SK-N-SH (cell line): ENCODE results near the gene OTOP3. TPM values are rescaled to one million over a fixed set of nuclear protein-coding genes. Genes with fewer than 3 reads are reported as not detected.

Experiments used
- CTCF ChIA-PET: fragments of 300-600, 350-600 bp; formaldehyde crosslinking; extraction: SDS; loops from one replicate; lab custom pipeline; 2021; lab: Yijun Ruan, JAX
- POLR2A ChIA-PET: fragments of 350-600 bp; sonication (Branson Sonifier 250); formaldehyde crosslinking; extraction: SDS; loops from one replicate; lab custom pipeline; 2020; ENCODE audit warnings: antibody characterized with exemption, inconsistent platforms; lab: Yijun Ruan, JAX
- DNase-seq: peaks from one replicate; pipeline ENCODE4 v3.0.0; 2012
- H2AFZ ChIP-seq: fragments of 200-600 bp; sonication (generic); 2 replicates; pipeline ENCODE4 v1.8.1; 2016; ENCODE audit warnings: antibody characterized with exemption, mild to moderate bottlenecking, low read depth
- H3F3A ChIP-seq: fragments of 200-600 bp; sonication (generic); replicated peaks from 2 replicates; pipeline ENCODE3; 2016; ENCODE audit warnings: antibody characterized with exemption, mild to moderate bottlenecking; ENCODE audit not compliant: insufficient read depth
- H3K27ac ChIP-seq, 2 experiments: fragments of 200-500 bp in 1 of 2; fragments of 200-600 bp in 1 of 2; sonication (Bioruptor generic) in 1 of 2; sonication (generic), shearing (Covaris generic) in 1 of 2; 2 replicates each; pipeline versions ENCODE4 v1.5.1 to v1.6.1; 2014 to 2016; ENCODE audit warnings: low read depth in 2 of 2, inconsistent platforms in 1 of 2, low read length in 1 of 2, mild to moderate bottlenecking in 1 of 2, mixed read lengths in 1 of 2
- H3K27me3 ChIP-seq: fragments of 200-600 bp; sonication (generic), shearing (Covaris generic); 2 replicates; pipeline ENCODE4 v1.6.1; 2016; ENCODE audit warnings: mixed run types; ENCODE audit not compliant: insufficient read depth
- H3K36me3 ChIP-seq, 2 experiments: fragments of 200-500 bp in 1 of 2; fragments of 200-600 bp in 1 of 2; sonication (Bioruptor generic) in 1 of 2; sonication (generic) in 1 of 2; replicated peaks in 1 of 2; 2 replicates each; pipeline versions ENCODE3 to v1.5.1; 2014 to 2016; ENCODE audit warnings: low read length in 1 of 2, mild to moderate bottlenecking in 1 of 2; ENCODE audit not compliant: insufficient read depth in 2 of 2, control insufficient read depth in 1 of 2
- H3K4me1 ChIP-seq, 2 experiments: fragments of 200-500 bp in 1 of 2; fragments of 200-600 bp in 1 of 2; sonication (Bioruptor generic) in 1 of 2; sonication (generic), shearing (Covaris generic) in 1 of 2; 2 replicates each; pipeline versions ENCODE4 v1.5.1 to v1.6.1; 2014 to 2016; ENCODE audit warnings: low read depth in 1 of 2, low read length in 1 of 2, mixed run types in 1 of 2; ENCODE audit not compliant: insufficient read depth in 2 of 2, control insufficient read depth in 1 of 2
- H3K4me2 ChIP-seq: fragments of 200-600 bp; sonication (generic), shearing (Covaris generic); 2 replicates; pipeline ENCODE4 v1.6.1; 2017; ENCODE audit warnings: mixed run types
- H3K4me3 ChIP-seq, 2 experiments: fragments of 200-500 bp in 1 of 2; fragments of 200-600 bp in 1 of 2; sonication (Bioruptor generic) in 1 of 2; sonication (generic), shearing (Covaris generic) in 1 of 2; 2 replicates each; pipeline versions ENCODE4 v1.5.1 to v1.8.1; 2014 to 2016; ENCODE audit warnings: low read depth in 2 of 2, inconsistent platforms in 1 of 2, low read length in 1 of 2, mild to moderate bottlenecking in 1 of 2, mixed read lengths in 1 of 2, moderate library complexity in 1 of 2
- H3K79me2 ChIP-seq: fragments of 200-600 bp; sonication (generic); 2 replicates; pipeline ENCODE4 v1.8.1; 2017; ENCODE audit warnings: mild to moderate bottlenecking; ENCODE audit not compliant: insufficient read depth
- H3K9ac ChIP-seq: fragments of 200-600 bp; sonication (generic); 2 replicates; pipeline ENCODE4 v1.6.1; 2017; ENCODE audit warnings: mixed run types
- H3K9me2 ChIP-seq: fragments of 200-600 bp; sonication (generic); 2 replicates; pipeline ENCODE4 v1.6.1; 2017; ENCODE audit warnings: mixed run types
- H3K9me3 ChIP-seq: fragments of 200-600 bp; sonication (generic); 2 replicates; pipeline ENCODE4 v1.6.1; 2017; ENCODE audit warnings: mixed run types, mild to moderate bottlenecking, moderate library complexity
- H4K20me1 ChIP-seq: fragments of 200-600 bp; sonication (generic); 2 replicates; pipeline ENCODE4 v1.6.1; 2017; ENCODE audit warnings: mild to moderate bottlenecking, mixed run types; ENCODE audit not compliant: insufficient read depth
- EP300 ChIP-seq, 2 experiments: IDR thresholded peaks; 2 replicates each; pipeline versions ENCODE4 v1.4.0 to v1.6.1; 2012; ENCODE audit warnings: borderline replicate concordance in 1 of 2, low read depth in 1 of 2, low read length in 1 of 2
- EZH2phosphoT487 ChIP-seq: fragments of 200-600 bp; sonication (generic); IDR thresholded peaks from 2 replicates; pipeline ENCODE4 v1.6.1; 2017; ENCODE audit warnings: low read depth, mixed run types, mild to moderate bottlenecking, antibody characterized with exemption, moderate library complexity, borderline replicate concordance
- FOSL2 ChIP-seq: IDR thresholded peaks from 2 replicates; pipeline ENCODE4 v1.4.0; 2012; ENCODE audit warnings: low read depth, mild to moderate bottlenecking, moderate library complexity, borderline replicate concordance
- MEF2A ChIP-seq: IDR thresholded peaks from 2 replicates; pipeline ENCODE4 v1.4.0; 2012; ENCODE audit warnings: low read depth, borderline replicate concordance
- MXI1 ChIP-seq: IDR thresholded peaks from 2 replicates; pipeline ENCODE4 v1.6.1; 2012; ENCODE audit warnings: mild to moderate bottlenecking, low read depth, low read length, improper control_type of control experiment
- POLR2AphosphoS5 ChIP-seq: IDR thresholded peaks from 2 replicates; pipeline ENCODE4 v1.6.1; 2012; ENCODE audit warnings: low read depth, low read length
- RAD21 ChIP-seq: IDR thresholded peaks from 2 replicates; pipeline ENCODE4 v1.6.1; 2012; ENCODE audit warnings: mild to moderate bottlenecking, low read length
- RFX5 ChIP-seq: IDR thresholded peaks from 2 replicates; pipeline ENCODE4 v1.6.1; 2012; ENCODE audit warnings: mild to moderate bottlenecking, improper control_type of control experiment, low read length
- RXRA ChIP-seq: IDR thresholded peaks from 2 replicates; pipeline ENCODE4 v1.4.0; 2012; ENCODE audit warnings: low read depth, mild to moderate bottlenecking, borderline replicate concordance
- TCF12 ChIP-seq: IDR thresholded peaks from 2 replicates; pipeline ENCODE4 v1.4.0; 2012
- TEAD4 ChIP-seq: IDR thresholded peaks from 2 replicates; pipeline ENCODE4 v1.4.0; 2012; ENCODE audit warnings: mild to moderate bottlenecking, borderline replicate concordance; ENCODE audit not compliant: insufficient read depth
- WGBS: methylation state at CpG from one replicate; pipeline ENCODE4 v1.1.6; 2017; ENCODE audit warnings: low lambda C conversion rate; 5-methylcytosine and 5-hydroxymethylcytosine counted together
- polyA plus RNA-seq, 3 experiments: library from polyadenylated mRNA; depleted of rRNA; stranded (reverse); fragments of >200 nt; gene quantifications; 2 replicates each; pipeline ENCODE4 v1.2.3, GENCODE V29; 2012
- TF ChIP-seq, protein P1 (sequence below): IDR thresholded peaks from 2 replicates; pipeline ENCODE4 v1.4.0; 2012; ENCODE audit warnings: low read depth, borderline replicate concordance
- TF ChIP-seq, protein P2 (sequence below): IDR thresholded peaks from 2 replicates; pipeline ENCODE4 v1.4.0; 2012; ENCODE audit warnings: low read depth, borderline replicate concordance
- TF ChIP-seq, protein P3 (sequence below): IDR thresholded peaks from 2 replicates; pipeline ENCODE4; 2012

OTOP3 gene
- polyA plus RNA-seq, 1 of the 3 experiments (the other 2 are of a cell fraction) = not detected

DNA sequence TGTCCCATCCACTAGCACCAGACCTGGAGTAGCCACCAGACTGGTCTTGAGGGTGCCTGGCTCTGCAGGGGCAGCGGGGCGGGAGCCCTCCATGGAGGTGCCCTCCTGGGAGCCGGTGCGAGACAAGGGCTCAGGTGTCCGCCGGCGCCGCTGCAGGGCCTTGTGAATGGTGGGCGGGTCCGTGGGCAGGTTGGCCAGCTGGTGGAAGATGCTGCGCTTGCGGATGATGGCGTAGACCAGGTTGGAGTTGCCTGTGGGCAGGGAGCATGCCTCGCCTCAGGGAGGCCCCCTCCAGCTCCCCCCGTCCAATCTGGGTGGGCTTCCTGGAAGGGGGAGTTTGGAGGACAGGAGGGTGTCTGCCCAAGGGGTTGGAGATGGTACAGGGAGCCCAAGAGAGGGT is 18.4 kb downstream of the OTOP3 start:
- 89% methylated on average over 15 of the region's 15 CpGs for WGBS
- H3K4me1 ChIP-seq = no peaks in the 10 kb centered on the region; a peak in 1 of 4 replicates
- H3K79me2 ChIP-seq = no peaks in the 10 kb centered on the region
- H3K4me2 ChIP-seq = no peak overlapping the region
- ChIA-PET CTCF (interaction anchor here (0.9 to 11.0 kb wide), 7 partner anchors 8 to 163 kb away, joined by 3 to 286 read pairs (median 7); partner anchors contain the start of genes HID1, OTOP2 and USH1G), POLR2A (no interaction called here)
- no peak for DNase-seq
- no peaks in the 10 kb centered on the region for H4K20me1 ChIP-seq
- H3K27me3 ChIP-seq = peaks cover 25% of the 10 kb centered on the region; the same call in 1 of the 2 replicates
- no peak overlapping the region for H3K9ac ChIP-seq
- H3K4me3 ChIP-seq = no peak overlapping the region
- H2AFZ ChIP-seq = no peak overlapping the region
- H3F3A ChIP-seq = no peaks in the 10 kb centered on the region
- H3K36me3 ChIP-seq = no peaks in the 10 kb centered on the region
- H3K9me3 ChIP-seq = no peaks in the 10 kb centered on the region
- no peak overlapping the region for H3K27ac ChIP-seq
- H3K9me2 ChIP-seq = no peaks in the 10 kb centered on the region
- TF ChIP-seq, protein P1, sequence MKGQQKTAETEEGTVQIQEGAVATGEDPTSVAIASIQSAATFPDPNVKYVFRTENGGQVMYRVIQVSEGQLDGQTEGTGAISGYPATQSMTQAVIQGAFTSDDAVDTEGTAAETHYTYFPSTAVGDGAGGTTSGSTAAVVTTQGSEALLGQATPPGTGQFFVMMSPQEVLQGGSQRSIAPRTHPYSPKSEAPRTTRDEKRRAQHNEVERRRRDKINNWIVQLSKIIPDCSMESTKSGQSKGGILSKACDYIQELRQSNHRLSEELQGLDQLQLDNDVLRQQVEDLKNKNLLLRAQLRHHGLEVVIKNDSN = no peak
- TF ChIP-seq, protein P2, sequence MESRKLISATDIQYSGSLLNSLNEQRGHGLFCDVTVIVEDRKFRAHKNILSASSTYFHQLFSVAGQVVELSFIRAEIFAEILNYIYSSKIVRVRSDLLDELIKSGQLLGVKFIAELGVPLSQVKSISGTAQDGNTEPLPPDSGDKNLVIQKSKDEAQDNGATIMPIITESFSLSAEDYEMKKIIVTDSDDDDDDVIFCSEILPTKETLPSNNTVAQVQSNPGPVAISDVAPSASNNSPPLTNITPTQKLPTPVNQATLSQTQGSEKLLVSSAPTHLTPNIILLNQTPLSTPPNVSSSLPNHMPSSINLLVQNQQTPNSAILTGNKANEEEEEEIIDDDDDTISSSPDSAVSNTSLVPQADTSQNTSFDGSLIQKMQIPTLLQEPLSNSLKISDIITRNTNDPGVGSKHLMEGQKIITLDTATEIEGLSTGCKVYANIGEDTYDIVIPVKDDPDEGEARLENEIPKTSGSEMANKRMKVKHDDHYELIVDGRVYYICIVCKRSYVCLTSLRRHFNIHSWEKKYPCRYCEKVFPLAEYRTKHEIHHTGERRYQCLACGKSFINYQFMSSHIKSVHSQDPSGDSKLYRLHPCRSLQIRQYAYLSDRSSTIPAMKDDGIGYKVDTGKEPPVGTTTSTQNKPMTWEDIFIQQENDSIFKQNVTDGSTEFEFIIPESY = no peak
- TF ChIP-seq RXRA (no peak), FOSL2 (no peak), MEF2A (no peak), EZH2phosphoT487 (no peak), RAD21 (no peak), TEAD4 (no peak), TCF12 (no peak), RFX5 (no peak)
- TF ChIP-seq, protein P3, sequence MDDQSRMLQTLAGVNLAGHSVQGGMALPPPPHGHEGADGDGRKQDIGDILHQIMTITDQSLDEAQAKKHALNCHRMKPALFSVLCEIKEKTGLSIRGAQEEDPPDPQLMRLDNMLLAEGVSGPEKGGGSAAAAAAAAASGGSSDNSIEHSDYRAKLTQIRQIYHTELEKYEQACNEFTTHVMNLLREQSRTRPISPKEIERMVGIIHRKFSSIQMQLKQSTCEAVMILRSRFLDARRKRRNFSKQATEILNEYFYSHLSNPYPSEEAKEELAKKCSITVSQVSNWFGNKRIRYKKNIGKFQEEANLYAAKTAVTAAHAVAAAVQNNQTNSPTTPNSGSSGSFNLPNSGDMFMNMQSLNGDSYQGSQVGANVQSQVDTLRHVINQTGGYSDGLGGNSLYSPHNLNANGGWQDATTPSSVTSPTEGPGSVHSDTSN = no peak

DNA sequence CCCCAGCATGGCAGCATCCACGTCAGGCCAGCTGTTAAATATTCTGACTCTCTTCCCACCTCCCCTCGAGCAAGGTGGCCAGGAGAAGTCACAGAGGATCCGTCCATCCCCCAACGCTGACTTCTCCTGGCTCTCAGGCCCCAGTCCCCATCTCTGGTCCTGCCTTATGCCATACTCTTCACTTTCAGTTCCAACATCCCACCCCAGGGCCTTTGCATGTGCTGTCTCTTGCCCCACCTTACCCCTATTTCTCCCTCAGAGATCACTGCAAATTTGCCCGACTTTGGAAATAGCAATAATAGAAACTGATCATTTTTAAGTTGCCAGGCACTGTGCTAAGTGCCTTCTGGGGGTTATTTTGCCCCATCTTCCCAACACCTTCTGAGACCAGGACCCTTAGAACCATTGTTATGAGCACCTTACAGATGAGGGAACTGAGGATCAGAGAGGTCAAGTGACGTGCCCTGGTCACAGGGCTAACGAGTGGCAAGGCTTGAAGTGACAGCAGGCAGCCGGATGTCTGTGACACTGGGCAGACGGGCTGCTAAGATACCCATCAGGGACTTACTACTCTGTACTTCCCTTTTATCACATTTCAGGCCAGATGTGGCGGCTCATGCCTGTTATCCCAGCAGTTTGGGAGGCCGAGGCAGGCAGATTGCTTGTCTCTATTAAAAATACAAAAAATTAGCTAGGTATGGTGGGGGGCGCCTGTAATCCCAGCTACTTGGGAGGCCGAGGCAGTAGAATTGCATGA is 19.1 kb downstream of the OTOP3 start:
- no peaks in the 10 kb centered on the region; a peak in 1 of 4 replicates for H3K4me1 ChIP-seq
- no peaks in the 10 kb centered on the region for H4K20me1 ChIP-seq
- DNase-seq = peak; percentile 87
- 0 out of 4 replicates have a peak, but pooled peaks of 1 of the 2 experiments have one; percentile 18 for TF ChIP-seq EP300 (IDR thresholded peaks at IDR 0.05; ENCODE audit: borderline replicate concordance in 1 of 2, low read depth in 1 of 2, low read length in 1 of 2)
- no peak for TF ChIP-seq POLR2AphosphoS5
- TF ChIP-seq MXI1 = no peak
- 39% methylated on average over 13 of the region's 13 CpGs for WGBS
- no peak overlapping the region for H3K4me3 ChIP-seq
- no peaks in the 10 kb centered on the region for H3F3A ChIP-seq
- CTCF ChIA-PET = interaction anchor here (0.9 to 11.0 kb wide), 6 partner anchors 18 to 163 kb away, joined by 3 to 286 read pairs (median 16); partner anchors contain the start of genes HID1, OTOP2 and USH1G
- H3K9me3 ChIP-seq = no peaks in the 10 kb centered on the region
- H3K27me3 ChIP-seq = peaks cover 17% of the 10 kb centered on the region; the same call in 1 of the 2 replicates
- H3K27ac ChIP-seq = no peak overlapping the region
- POLR2A ChIA-PET = no interaction called here
- H2AFZ ChIP-seq = no peak overlapping the region
- H3K4me2 ChIP-seq = no peak overlapping the region
- no peaks in the 10 kb centered on the region for H3K9me2 ChIP-seq
- H3K79me2 ChIP-seq = no peaks in the 10 kb centered on the region
- H3K36me3 ChIP-seq = no peaks in the 10 kb centered on the region
- no peak overlapping the region for H3K9ac ChIP-seq
